GM23338 (cell line): ENCODE measurements around the gene CAST.

ENCODE experiments used
- ETS1 ChIP-seq: IDR thresholded peaks from 2 replicates; pipeline ENCODE4 v1.6.1; 2016; ENCODE audit warnings: antibody characterized with exemption
- EZH2 ChIP-seq: fragments of 200-600 bp; sonication (generic); IDR thresholded peaks from one replicate; pipeline ENCODE4 v1.8.0; 2017; ENCODE audit warnings: antibody characterized with exemption, mild to moderate bottlenecking, low read depth; ENCODE audit not compliant: unreplicated experiment
- EZH2phosphoT487 ChIP-seq: fragments of 200-600 bp; sonication (generic); IDR thresholded peaks from one replicate; pipeline ENCODE4 v1.8.1; 2018; ENCODE audit warnings: antibody characterized with exemption; ENCODE audit not compliant: unreplicated experiment
- POLR2AphosphoS5 ChIP-seq: IDR thresholded peaks from 2 replicates; pipeline ENCODE4 v1.6.1; 2016; ENCODE audit warnings: antibody characterized with exemption, low read depth
- ZNF114 ChIP-seq: fragments of 250-450 bp; sonication (Bioruptor Pico); IDR thresholded peaks from 2 replicates; pipeline ENCODE4 v1.5.0; 2020; ENCODE audit warnings: mild to moderate bottlenecking, moderate library complexity
- TF ChIP-seq, protein P1 (sequence below): IDR thresholded peaks from one replicate; pipeline ENCODE4 v1.6.1; 2018; ENCODE audit warnings: antibody characterized with exemption; ENCODE audit not compliant: unreplicated experiment
- TF ChIP-seq, protein P2 (sequence below), 2 experiments: fragments of 200-600 bp in 1 of 2; sonication (generic) in 1 of 2; conservative IDR thresholded peaks; 2 replicates each; pipeline versions ENCODE4 v1.5.1 to v1.6.1; 2016 to 2017; ENCODE audit warnings: antibody characterized with exemption in 2 of 2, low read depth in 2 of 2, mild to moderate bottlenecking in 2 of 2, moderate library complexity in 1 of 2

GRCh38 chr5:96736937-96737336 lies 74.8 kb downstream of the CAST start:
- TF ChIP-seq POLR2AphosphoS5 (no peak), EZH2 (no peak), ZNF114 (no peak), ETS1 (no peak), EZH2phosphoT487 (no peak)
- TF ChIP-seq, protein P1, sequence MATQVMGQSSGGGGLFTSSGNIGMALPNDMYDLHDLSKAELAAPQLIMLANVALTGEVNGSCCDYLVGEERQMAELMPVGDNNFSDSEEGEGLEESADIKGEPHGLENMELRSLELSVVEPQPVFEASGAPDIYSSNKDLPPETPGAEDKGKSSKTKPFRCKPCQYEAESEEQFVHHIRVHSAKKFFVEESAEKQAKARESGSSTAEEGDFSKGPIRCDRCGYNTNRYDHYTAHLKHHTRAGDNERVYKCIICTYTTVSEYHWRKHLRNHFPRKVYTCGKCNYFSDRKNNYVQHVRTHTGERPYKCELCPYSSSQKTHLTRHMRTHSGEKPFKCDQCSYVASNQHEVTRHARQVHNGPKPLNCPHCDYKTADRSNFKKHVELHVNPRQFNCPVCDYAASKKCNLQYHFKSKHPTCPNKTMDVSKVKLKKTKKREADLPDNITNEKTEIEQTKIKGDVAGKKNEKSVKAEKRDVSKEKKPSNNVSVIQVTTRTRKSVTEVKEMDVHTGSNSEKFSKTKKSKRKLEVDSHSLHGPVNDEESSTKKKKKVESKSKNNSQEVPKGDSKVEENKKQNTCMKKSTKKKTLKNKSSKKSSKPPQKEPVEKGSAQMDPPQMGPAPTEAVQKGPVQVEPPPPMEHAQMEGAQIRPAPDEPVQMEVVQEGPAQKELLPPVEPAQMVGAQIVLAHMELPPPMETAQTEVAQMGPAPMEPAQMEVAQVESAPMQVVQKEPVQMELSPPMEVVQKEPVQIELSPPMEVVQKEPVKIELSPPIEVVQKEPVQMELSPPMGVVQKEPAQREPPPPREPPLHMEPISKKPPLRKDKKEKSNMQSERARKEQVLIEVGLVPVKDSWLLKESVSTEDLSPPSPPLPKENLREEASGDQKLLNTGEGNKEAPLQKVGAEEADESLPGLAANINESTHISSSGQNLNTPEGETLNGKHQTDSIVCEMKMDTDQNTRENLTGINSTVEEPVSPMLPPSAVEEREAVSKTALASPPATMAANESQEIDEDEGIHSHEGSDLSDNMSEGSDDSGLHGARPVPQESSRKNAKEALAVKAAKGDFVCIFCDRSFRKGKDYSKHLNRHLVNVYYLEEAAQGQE = no peak
- TF ChIP-seq, protein P2, sequence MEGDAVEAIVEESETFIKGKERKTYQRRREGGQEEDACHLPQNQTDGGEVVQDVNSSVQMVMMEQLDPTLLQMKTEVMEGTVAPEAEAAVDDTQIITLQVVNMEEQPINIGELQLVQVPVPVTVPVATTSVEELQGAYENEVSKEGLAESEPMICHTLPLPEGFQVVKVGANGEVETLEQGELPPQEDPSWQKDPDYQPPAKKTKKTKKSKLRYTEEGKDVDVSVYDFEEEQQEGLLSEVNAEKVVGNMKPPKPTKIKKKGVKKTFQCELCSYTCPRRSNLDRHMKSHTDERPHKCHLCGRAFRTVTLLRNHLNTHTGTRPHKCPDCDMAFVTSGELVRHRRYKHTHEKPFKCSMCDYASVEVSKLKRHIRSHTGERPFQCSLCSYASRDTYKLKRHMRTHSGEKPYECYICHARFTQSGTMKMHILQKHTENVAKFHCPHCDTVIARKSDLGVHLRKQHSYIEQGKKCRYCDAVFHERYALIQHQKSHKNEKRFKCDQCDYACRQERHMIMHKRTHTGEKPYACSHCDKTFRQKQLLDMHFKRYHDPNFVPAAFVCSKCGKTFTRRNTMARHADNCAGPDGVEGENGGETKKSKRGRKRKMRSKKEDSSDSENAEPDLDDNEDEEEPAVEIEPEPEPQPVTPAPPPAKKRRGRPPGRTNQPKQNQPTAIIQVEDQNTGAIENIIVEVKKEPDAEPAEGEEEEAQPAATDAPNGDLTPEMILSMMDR (conservative IDR thresholded peaks at IDR 0.05; ENCODE audit: low read depth in 2 of 2) = no peak
